ENCODE results near the gene NUDT6.

Gene NUDT6

GRCh38 chr4:122863639-122864038 is 58.8 kb downstream of the NUDT6 start:
- no peak for DNase-seq (ENCODE audit: low read depth)
- no peak for TF ChIP-seq CTCF (conservative IDR thresholded peaks at IDR 0.05; ENCODE audit: low read depth, low read length)
- no peak overlapping the region for H3K4me3 ChIP-seq (ENCODE audit: low read length)

GRCh38 chr4:122861172-122861943 is 61.0 kb downstream of the NUDT6 start:
- no peak overlapping the region for H3K4me3 ChIP-seq (ENCODE audit: low read length)
- TF ChIP-seq CTCF (conservative IDR thresholded peaks at IDR 0.05; ENCODE audit: low read depth, low read length) = no peak
- DNase-seq (ENCODE audit: low read depth) = no peak

- TF ChIP-seq CTCF (conservative IDR thresholded peaks at IDR 0.05; ENCODE audit: low read depth, low read length) = no peak
- H3K4me3 ChIP-seq (ENCODE audit: low read length) = no peak overlapping the region
Observed at GRCh38 chr4:122858705-122859104, 63.7 kb downstream of the NUDT6 start.

GRCh38 chr4:122857160-122857559 is 65.2 kb downstream of the NUDT6 start:
- no peak overlapping the region for H3K4me3 ChIP-seq (ENCODE audit: low read length)
- DNase-seq (ENCODE audit: low read depth) = no peak
- no peak for TF ChIP-seq CTCF (conservative IDR thresholded peaks at IDR 0.05; ENCODE audit: low read depth, low read length)

More at GRCh38 chr4:122858705-122859104, 63.7 kb downstream of the NUDT6 start:
- no peak for DNase-seq (ENCODE audit: low read depth)

GRCh38 chr4:122855353-122855890 is 67.0 kb downstream of the NUDT6 start:
- no peak overlapping the region for H3K4me3 ChIP-seq (ENCODE audit: low read length)
- no peak for TF ChIP-seq CTCF (conservative IDR thresholded peaks at IDR 0.05; ENCODE audit: low read depth, low read length)
- DNase-seq (ENCODE audit: low read depth) = no peak

GRCh38 chr4:122854447-122855352 is 67.7 kb downstream of the NUDT6 start:
- H3K4me3 ChIP-seq (ENCODE audit: low read length) = peak overlapping the region; percentile 33
- no peak for TF ChIP-seq CTCF (conservative IDR thresholded peaks at IDR 0.05; ENCODE audit: low read depth, low read length)
- DNase-seq (ENCODE audit: low read depth) = peak; percentile 97

Data from retinal pigment epithelial cell (primary cell).